ENCODE results near the gene RCAN1. TPM values are rescaled to one million over a fixed set of nuclear protein-coding genes. Genes with fewer than 3 reads are reported as not detected.
A peak's percentile ranks its signal among the peaks of the same experiment; 100 is the strongest.

RCAN1 gene
- total RNA-seq, 3 donors from 2014 or later (not counting 1 experiment from before 2014, with no cell fraction given), result 6.7 to 8.9 (median 8.2) TPM

DNA sequence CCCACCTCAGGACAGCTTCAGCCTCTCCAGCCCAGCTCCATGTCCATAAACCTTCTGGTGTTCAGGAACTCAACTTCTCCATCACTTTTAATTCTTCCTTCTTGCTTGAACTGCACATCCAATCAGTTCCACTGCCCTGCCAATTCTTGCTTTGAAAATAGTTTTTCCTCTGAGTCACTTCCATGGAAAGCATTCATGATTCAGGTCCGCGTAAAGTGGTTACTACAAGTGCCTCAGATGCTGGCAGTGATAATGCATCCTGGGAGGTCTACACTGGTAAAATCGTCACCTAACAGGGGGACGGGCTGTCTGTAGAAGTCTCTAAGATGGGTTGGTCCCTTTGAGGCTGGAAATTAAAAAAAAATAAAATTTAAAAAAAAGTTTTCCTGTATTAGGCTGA is 25.9 kb upstream of the RCAN1 start:
- H3K27me3 ChIP-seq (ENCODE audit: control insufficient read depth, insufficient read depth, low read length), result no peaks in the 10 kb centered on the region
- no peak for DNase-seq
- Mint-ChIP-seq H3K9me3 (no peaks in the 10 kb centered on the region), H3K36me3 (no peaks in the 10 kb centered on the region), H3K27ac (peak overlapping the region in 1 of 2 donors; percentile 81), H3K4me3 (peak overlapping the region; percentile 76), H3K27me3 (ENCODE audit: low read depth in 2 of 2) (no peaks in the 10 kb centered on the region), H3K4me1 (peaks cover 13% of the 10 kb centered on the region in 2 donors)
- no peak overlapping the region for H3K4me3 ChIP-seq (ENCODE audit: low read length)
- no peak for ATAC-seq
- no peaks in the 10 kb centered on the region for H3K9me3 ChIP-seq (ENCODE audit: control insufficient read depth, insufficient read depth, low read length)
- H3K36me3 ChIP-seq (ENCODE audit: control insufficient read depth, insufficient read depth, low read length), result no peaks in the 10 kb centered on the region
- 93% methylated on average over 4 of the region's 4 CpGs for WGBS (ENCODE audit: insufficient coverage)
- no peak overlapping the region for H3K27ac ChIP-seq (ENCODE audit: low read length)
- intact Hi-C loops (cut with micrococcal nuclease), result no loop called here
- TF ChIP-seq, protein P1, sequence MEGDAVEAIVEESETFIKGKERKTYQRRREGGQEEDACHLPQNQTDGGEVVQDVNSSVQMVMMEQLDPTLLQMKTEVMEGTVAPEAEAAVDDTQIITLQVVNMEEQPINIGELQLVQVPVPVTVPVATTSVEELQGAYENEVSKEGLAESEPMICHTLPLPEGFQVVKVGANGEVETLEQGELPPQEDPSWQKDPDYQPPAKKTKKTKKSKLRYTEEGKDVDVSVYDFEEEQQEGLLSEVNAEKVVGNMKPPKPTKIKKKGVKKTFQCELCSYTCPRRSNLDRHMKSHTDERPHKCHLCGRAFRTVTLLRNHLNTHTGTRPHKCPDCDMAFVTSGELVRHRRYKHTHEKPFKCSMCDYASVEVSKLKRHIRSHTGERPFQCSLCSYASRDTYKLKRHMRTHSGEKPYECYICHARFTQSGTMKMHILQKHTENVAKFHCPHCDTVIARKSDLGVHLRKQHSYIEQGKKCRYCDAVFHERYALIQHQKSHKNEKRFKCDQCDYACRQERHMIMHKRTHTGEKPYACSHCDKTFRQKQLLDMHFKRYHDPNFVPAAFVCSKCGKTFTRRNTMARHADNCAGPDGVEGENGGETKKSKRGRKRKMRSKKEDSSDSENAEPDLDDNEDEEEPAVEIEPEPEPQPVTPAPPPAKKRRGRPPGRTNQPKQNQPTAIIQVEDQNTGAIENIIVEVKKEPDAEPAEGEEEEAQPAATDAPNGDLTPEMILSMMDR (IDR thresholded peaks at IDR 0.05), result no peak
- peaks cover 4% of the 10 kb centered on the region for H3K4me1 ChIP-seq (ENCODE audit: control insufficient read depth, insufficient read depth, low read length)

DNA sequence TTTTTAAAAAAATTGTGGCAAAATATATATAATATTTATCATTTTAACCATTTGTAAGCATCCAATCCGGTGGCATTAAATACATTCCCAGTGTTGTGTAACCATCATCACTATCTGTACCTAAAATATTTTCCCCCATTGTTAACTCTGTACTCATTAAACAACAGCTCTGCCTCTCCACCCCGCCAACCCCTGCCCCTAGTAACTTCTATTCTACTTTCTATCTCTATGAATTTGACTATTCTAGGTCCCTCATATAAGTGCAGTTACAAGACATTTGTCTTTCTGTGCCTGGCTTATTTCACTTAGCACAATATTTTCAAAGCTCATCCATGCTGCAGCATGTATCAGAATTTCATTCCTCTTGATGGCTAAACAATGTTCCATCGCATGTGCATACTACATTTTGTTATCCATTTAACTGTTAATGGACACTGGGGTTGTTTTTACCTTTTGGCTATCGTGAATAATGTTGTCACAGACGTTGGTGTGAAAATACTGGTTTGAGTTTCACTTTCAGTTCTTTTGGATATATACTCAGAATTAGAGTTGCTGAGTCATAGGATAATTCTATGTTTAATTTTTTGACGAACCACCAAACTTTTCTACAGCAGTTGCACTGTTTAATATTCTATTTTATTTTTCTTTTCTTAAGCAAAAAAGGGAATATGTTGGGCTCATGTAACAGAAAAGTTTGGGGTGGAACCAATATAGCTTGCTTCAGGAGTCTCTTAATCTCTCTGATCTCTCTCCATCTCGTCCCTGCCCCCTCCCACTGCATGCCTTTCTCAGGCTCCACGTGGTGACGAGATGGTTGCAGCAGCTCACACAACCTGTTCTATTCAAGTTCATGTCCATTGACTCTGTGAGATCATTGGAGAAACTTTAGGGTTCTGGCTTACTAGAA is 25.2 kb upstream of the RCAN1 start:
- TF ChIP-seq, protein P1 (IDR thresholded peaks at IDR 0.05), result no peak
- Mint-ChIP-seq H3K4me1 (peaks cover 13% of the 10 kb centered on the region in 2 donors), H3K36me3 (no peaks in the 10 kb centered on the region), H3K9me3 (no peaks in the 10 kb centered on the region), H3K4me3 (peak overlapping the region; percentile 76), H3K27me3 (ENCODE audit: low read depth in 2 of 2) (no peaks in the 10 kb centered on the region), H3K27ac (peak overlapping the region; percentile 67 to 81)
- H3K27me3 ChIP-seq (ENCODE audit: control insufficient read depth, insufficient read depth, low read length), result no peaks in the 10 kb centered on the region
- H3K4me3 ChIP-seq (ENCODE audit: low read length), result no peak overlapping the region
- ATAC-seq (peak; percentile 52 to 88 (median 67)), DNase-seq (peak in 1 of 2 donors; percentile 21)
- H3K36me3 ChIP-seq (ENCODE audit: control insufficient read depth, insufficient read depth, low read length), result no peaks in the 10 kb centered on the region
- intact Hi-C loops (cut with micrococcal nuclease), result no loop called here
- H3K9me3 ChIP-seq (ENCODE audit: control insufficient read depth, insufficient read depth, low read length), result no peaks in the 10 kb centered on the region
- H3K4me1 ChIP-seq (ENCODE audit: control insufficient read depth, insufficient read depth, low read length), result peaks cover 4% of the 10 kb centered on the region
- WGBS (ENCODE audit: insufficient coverage), result 29% methylated on average over 7 of the region's 9 CpGs
- H3K27ac ChIP-seq (ENCODE audit: low read length), result no peak overlapping the region

DNA sequence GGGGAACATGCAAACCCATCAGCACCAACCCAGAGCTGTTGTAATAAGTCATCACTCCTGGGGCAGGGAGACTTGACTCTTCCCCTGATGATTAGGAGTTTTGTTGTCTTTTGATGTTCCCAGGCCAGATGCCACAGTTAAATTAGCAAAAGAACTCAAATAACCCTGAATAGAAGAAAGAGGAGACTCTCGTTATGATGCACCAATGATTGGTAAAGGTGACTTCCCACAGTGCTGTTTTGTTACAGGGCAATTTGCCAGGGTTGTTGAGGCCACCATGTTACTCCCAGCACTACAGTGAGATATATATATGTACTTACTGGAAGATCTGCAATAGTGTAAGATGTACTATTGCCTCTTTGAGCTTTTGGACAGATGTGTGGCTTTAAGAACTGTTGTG is 24.3 kb upstream of the RCAN1 start:
- ATAC-seq (no peak), DNase-seq (no peak)
- intact Hi-C loops (cut with micrococcal nuclease), result no loop called here
- peaks cover 4% of the 10 kb centered on the region for H3K4me1 ChIP-seq (ENCODE audit: control insufficient read depth, insufficient read depth, low read length)
- Mint-ChIP-seq H3K9me3 (no peaks in the 10 kb centered on the region), H3K36me3 (no peaks in the 10 kb centered on the region), H3K27ac (peak overlapping the region in 1 of 2 donors; percentile 81), H3K4me1 (peaks cover 13% of the 10 kb centered on the region in 2 donors), H3K4me3 (no peak overlapping the region), H3K27me3 (ENCODE audit: low read depth in 2 of 2) (no peaks in the 10 kb centered on the region)
- no peak overlapping the region for H3K27ac ChIP-seq (ENCODE audit: low read length)
- H3K9me3 ChIP-seq (ENCODE audit: control insufficient read depth, insufficient read depth, low read length), result no peaks in the 10 kb centered on the region
- H3K36me3 ChIP-seq (ENCODE audit: control insufficient read depth, insufficient read depth, low read length), result no peaks in the 10 kb centered on the region
- WGBS (ENCODE audit: insufficient coverage), result 100% methylated on average over 1 of the region's 1 CpG
- TF ChIP-seq, protein P1 (IDR thresholded peaks at IDR 0.05), result no peak
- no peak overlapping the region for H3K4me3 ChIP-seq (ENCODE audit: low read length)
- no peaks in the 10 kb centered on the region for H3K27me3 ChIP-seq (ENCODE audit: control insufficient read depth, insufficient read depth, low read length)
